Inflammatory macrophage treated with lipopolysaccharide for 4 hours (primary cell): ENCODE measurements around the gene MAB21L1.

ENCODE experiments used
- DNase-seq: peaks from one replicate; pipeline ENCODE4 v3.0.0-alpha.2; 2020

Gene MAB21L1

GRCh38 chr13:35479038-35479492 is 2.6 kb upstream of the MAB21L1 start:
- DNase-seq: no peak

- no peak for DNase-seq
Measured at GRCh38 chr13:35478271-35479037, 2.0 kb upstream of the MAB21L1 start.

GRCh38 chr13:35477386-35477946 is 977 bp upstream of the MAB21L1 start:
- no peak for DNase-seq

- DNase-seq: no peak
Measured at GRCh38 chr13:35475212-35475959, 1.1 kb downstream of the MAB21L1 start.

GRCh38 chr13:35474496-35475211 is 1.8 kb downstream of the MAB21L1 start:
- DNase-seq: no peak

GRCh38 chr13:35473802-35474201 is 2.7 kb downstream of the MAB21L1 start:
- no peak for DNase-seq

- no peak for DNase-seq
Measured at GRCh38 chr13:35473206-35473775, 3.2 kb downstream of the MAB21L1 start.

GRCh38 chr13:35472323-35472881 is 4.1 kb downstream of the MAB21L1 start:
- DNase-seq: no peak

- no peak for DNase-seq
Measured at GRCh38 chr13:35471706-35472322, 4.7 kb downstream of the MAB21L1 start.

- no peak for DNase-seq
Measured at GRCh38 chr13:35470671-35471661, 5.5 kb downstream of the MAB21L1 start.

- DNase-seq: no peak
Measured at GRCh38 chr13:35469806-35470525, 6.5 kb downstream of the MAB21L1 start.

GRCh38 chr13:35468195-35468594 is 8.3 kb downstream of the MAB21L1 start:
- DNase-seq: no peak

GRCh38 chr13:35465371-35465770 is 11.1 kb downstream of the MAB21L1 start:
- DNase-seq: no peak

GRCh38 chr13:35460061-35460460 is 16.4 kb downstream of the MAB21L1 start:
- DNase-seq: no peak

- no peak for DNase-seq
Measured at GRCh38 chr13:35457258-35457657, 19.2 kb downstream of the MAB21L1 start.

GRCh38 chr13:35455022-35455421 is 21.5 kb downstream of the MAB21L1 start:
- DNase-seq: no peak

- no peak for DNase-seq
Measured at GRCh38 chr13:35449821-35450220, 26.7 kb downstream of the MAB21L1 start.

- no peak for DNase-seq
Measured at GRCh38 chr13:35448465-35448864, 28.0 kb downstream of the MAB21L1 start.
